HG02678 (cell line): ENCODE data around the gene ASB6.
"Not testable (repeated sequence)": the region's sequence is repeated elsewhere in the genome, so short reads cannot be mapped to it uniquely, and the experiment has no call there.

ENCODE experiments used
- ATAC-seq: cut with Tn5 transposase; IDR thresholded peaks from one replicate; pipeline ENCODE4 v1.9.1; 2021; ENCODE audit warnings: mild to moderate bottlenecking, moderate library complexity; ENCODE audit not compliant: unreplicated experiment

Gene ASB6

DNA sequence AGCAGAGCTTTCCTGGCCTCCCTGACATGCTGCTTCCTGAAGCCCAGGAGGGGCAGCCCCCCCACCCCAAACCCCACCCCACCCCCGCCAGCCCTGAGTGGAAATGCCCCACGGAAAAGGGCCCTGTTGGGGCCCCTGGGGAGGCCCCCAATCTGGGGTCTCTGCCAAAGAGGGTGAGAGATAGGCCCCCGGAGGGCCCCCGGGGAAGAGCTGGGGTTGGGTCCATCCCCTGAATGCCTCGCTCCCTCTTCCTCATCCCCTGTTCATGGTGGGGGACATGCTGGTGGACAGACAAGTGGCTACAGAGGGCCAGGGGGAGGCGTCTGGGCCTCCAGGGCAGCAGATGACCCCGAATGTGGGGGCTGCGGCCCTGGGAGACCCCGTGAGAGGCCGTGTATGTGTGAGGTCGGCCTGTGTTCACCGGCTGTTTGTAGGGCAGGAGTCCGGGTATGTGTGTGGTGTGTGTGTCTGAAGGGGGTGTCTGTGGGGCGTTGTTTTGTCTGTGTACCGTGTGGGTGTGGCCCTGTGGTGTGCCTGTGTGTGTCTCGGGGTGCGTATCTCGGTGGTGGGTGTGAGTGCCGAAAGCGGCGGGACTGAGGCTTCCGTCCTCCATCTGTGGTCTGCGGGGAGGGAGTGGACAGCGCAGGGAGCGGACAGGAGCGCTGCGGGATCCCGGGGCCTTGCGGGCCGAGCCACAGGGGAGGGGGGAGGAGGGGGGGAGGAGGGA is 32.3 kb downstream of the ASB6 start:
- ATAC-seq = no peak

- ATAC-seq = no peak
These were observed 33.1 kb downstream of the ASB6 start for GRCh38 chr9:129608561-129609481.

DNA sequence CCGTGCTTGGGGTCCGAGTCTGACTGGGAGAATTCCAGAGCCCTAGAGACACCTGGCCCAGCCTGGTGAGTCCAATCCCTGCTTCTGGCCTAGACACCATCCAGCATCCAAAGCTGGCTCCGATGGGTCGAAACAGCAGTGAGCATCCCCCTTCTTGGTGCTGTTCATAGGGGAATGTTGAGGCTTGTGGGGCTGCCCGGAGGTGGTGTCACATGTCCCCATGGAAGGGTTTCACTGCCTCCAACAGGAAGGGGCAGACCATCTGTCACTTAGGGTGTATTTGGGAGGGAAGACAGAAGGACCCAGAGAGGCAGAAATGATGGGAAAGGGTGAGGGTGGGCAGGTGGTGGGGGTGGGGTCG is 34.9 kb downstream of the ASB6 start:
- no peak for ATAC-seq

DNA sequence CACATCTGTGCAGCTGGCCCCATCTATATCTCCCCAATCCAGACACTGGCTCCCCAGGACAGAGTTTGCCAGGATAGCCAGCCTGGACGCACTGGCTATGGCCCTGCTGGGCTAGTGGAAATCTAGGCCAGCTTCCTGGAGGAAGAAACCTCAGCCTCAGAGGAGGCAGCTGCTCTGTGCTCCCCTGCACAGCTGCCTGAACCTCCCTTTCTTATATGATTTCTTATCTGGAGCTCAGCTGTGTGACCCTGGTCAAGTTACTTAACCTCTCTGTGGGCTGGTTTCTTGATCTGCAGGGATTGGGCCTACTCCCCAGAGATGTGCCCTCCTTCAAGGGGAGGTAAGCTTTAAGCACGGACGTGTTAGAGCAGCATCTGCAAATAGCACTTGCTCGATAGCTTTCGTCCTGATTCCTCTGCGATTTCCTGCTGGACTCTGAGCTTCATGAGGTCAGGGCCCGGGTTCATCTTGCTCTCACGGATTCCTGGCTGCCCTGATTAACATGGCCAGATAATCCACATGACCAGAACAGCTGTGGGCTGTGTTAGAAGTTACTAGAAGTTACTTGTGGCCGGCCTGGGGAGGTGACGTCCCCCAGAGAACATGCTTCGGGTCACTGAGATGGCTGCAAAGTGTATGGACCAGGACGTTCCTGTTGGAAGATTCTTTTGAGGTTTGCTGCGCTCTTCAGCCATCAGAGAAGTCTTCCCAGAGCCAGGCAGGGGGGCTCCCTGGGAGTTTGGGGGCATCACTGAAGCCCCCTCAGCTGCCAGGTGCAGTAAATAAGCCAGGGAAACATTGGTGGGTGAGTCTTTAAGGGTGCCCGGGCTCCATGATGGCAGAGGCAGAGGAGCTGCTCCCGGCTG is 35.6 kb downstream of the ASB6 start:
- ATAC-seq = no peak

DNA sequence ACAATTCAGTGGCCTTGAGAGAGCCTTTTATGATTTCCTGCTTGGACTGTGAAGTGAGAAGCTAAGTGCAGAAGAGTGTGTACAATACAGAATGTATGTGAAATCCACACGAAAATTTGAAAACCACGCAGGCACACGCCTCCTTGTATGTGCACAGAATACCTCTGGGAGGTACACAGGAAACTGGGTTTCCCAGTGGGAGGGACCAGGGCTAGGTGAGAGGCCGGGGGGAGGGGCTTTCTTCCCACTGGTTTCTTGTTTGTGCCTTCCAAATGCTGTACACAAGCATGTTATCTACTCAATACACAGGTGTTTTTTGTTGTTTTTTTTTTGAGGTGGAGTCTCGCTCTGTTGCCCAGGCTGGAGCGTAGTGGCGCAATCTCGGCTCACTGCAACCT is 37.2 kb downstream of the ASB6 start:
- ATAC-seq = no peak

DNA sequence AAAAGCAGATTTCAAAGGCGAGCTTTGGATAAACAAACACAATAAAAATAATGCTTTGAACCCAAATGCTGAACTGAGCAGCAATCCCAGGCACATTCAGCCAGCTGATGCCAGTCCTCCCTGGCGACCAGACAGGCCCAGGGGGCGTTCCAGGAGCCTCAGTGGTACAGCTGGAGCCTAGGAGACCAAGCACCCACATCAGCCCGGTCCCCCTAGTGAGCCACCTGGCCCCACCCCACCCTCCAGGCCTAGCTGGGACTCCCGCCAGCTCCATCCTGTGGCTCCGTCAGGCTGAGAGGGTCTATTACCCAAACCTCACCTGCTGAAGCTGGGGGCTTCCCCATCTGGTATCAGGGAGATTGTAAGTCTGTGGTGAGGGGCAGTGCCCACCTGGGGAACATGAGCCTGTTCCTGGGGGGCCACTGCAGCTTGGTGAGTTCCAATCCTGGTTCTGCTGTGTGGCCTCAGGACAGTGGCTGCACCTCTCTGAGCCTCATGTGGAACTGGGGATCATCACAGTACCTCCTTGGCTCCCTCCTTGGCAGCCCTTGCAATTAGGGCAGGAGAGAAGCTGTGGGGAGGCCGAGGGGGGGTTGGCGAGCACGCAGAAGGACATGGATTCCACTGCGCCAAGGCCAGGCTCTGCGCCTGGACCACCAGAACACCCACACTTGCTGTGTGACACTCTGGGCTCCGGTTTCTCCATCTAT is 37.7 kb downstream of the ASB6 start:
- no peak for ATAC-seq

DNA sequence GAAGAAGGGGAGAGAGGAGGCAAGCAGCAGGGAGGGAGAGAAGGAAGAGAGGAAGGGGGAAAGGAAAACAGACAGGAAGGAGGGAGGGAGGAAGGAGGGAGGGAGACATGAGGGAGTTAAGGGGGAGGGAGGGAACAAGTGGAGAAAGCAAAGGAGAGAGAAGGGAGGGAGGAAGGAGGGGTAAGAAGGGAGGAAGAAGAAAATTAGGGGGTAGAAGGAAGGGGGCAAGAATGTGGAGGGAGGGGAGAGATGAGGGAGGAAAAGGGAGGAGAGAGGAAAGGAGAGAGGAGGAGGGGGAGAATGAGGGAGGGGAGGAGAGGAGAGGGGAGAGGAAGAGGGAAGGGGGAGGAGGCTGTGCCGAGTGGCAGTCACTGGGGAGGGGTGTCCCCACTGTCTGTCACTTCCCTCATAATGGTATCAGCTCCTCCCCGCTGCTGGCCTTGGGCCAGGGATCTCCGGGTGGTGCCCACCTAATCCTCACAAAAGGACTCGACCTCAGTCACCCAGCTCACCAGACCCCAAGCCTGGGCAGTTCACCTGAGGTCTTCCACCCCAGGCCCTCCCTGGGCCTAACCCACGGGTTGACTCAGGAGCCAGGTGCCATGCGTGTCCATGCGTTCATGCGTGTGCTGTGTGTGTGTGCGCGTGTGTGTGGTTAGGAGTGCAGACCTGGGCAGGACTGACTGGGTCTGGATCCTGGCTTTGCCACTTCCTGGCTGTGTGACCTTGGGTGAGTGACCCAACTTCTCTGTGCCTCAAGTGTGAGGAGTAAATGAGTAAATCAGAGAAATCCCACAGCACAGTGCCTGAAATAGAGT is 39.1 kb downstream of the ASB6 start:
- no peak for ATAC-seq

DNA sequence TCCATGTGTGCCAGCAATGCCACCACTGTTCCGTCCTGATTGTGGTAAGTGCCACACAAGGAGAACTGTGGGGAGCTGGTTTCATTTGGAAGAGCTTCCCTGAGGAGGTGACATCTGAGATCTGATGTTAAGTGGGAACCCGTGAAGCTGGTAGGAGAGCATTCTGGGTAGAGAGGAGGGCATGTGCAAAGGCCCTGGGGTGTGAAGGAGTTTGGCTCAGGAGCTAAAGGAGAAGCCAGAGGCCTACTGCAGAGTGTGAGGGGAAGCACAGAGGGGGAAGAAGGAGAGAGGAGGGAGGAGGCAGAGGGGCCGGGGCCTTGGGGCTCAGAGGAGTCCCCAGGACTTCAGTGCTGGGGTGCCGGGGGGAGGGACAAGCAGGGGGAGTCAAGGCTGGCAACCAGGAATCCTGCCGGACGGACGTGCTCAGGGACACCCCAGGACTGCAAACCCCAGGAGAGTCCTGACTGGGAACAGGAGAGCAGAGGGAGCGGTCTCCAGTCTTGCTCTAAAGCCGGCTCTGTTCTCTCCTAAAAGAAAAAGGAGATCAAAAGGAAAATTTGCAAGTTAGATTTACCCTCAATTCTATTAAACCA is 40.8 kb downstream of the ASB6 start:
- no peak for ATAC-seq

GRCh38 chr9:129598089-129598596 is 43.8 kb downstream of the ASB6 start:
- no peak for ATAC-seq

DNA sequence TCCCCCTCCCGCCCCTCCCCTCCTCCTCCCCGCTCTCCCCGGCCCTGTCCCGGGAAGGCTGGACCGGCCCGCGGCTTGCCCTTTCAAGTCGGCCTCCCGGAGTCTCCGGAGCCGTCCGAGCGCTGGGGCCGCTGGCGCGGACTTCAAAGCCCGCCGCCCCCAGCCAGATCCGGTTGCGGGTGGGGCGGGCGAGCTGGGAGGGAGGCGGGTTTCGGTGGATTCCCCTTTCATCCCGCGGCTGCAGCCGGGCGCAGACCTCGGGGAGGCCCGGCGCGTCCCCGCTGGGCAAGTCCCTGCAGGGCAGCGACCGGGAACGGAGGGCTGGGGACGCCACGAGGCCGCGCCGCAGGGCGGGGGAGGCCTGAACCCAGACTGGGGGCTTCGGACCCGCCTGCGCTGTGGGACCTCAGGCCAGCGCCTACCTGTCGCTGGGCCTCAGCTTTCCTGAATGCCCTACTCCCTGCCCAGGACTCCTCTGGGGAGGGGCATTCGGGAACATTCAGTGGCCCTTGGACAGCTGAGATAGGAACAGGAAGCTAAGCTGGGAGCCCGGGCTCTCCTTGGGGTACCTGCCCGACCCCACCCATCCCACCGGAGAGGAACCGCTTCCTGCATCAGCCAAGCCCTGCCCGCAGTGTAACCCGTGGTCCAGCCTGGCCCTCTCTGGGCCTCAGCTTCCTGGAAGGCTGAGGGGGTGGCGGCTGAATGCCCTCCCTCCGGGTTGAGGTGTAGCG is 44.4 kb downstream of the ASB6 start:
- no peak for ATAC-seq

- no peak for ATAC-seq
These were observed 45.2 kb downstream of the ASB6 start for GRCh38 chr9:129596541-129597331.

DNA sequence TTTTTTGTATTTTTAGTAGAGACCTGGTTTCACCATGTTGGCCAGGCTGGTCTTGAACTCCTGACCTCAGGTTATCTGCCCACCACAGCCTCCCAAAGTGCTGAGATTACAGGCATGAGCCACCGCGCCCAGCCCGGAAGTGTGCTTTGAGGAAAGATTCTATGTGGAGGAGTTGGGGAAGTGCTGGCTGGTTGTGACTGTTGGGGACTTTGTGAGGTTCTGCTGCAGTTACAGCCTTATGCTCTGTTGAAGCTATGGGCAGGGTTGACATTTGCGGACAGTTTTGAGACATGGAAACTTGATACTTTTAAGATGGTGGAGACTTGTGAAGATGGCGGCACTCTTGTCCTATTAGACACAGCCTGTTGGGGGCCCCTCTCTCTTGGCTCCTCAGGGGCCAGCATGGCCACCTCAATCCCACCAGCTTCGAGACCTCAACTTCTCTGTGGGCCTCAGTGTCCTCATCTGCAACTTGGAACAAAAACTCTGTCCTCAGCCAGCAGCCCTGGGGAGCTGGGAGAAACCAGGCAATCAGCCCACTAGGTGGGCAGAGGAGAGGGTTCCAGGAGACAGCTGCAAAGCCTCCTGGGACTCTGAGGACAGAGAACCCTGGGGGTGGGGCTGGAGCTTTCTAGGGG is 45.9 kb downstream of the ASB6 start:
- no peak for ATAC-seq

DNA sequence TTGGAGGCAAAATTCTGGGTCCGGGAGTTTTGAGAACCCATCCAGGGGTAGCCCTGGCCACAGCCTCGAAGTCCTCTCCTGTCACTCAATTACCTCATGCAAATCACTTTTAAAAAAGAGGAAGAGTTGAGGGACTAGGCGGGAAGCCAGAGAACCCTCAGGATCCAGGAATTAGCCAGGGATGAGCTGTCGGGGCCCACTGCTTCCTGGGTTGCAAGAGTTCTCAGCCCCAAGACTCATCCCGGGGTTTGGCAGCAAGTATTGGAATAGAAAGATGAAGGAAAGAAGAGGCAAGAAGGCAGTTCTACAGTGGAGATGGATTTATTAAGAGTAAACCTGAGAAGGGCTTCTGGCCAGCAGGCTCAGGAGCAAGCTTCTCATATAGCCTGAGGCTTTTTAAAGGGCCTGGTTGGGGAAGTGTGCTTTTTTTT is 46.6 kb downstream of the ASB6 start:
- no peak for ATAC-seq

DNA sequence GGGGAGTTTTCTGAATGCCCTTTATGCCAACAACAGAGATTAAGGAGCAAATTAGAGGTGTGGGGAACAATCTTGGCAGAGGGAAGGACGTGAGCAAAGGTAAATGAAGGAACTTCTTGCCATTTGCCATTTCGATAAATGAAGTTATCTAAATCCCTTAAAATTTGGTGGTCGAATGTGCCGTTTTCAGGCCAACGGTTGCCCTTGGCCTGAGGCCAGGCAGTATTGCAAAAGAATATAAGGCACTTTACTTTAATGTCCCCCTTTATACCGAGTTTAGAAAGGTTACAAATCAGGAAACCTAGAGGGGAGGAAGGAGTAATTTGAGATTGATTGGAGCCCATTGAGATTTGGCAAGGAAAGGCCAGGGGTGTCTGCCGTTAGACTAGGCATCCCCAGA is 47.3 kb downstream of the ASB6 start:
- no peak for ATAC-seq

- ATAC-seq = not testable (repeated sequence)
These were observed 49.2 kb downstream of the ASB6 start for GRCh38 chr9:129592790-129593189.

- ATAC-seq = no peak
These were observed 50.0 kb downstream of the ASB6 start for GRCh38 chr9:129591916-129592315.

DNA sequence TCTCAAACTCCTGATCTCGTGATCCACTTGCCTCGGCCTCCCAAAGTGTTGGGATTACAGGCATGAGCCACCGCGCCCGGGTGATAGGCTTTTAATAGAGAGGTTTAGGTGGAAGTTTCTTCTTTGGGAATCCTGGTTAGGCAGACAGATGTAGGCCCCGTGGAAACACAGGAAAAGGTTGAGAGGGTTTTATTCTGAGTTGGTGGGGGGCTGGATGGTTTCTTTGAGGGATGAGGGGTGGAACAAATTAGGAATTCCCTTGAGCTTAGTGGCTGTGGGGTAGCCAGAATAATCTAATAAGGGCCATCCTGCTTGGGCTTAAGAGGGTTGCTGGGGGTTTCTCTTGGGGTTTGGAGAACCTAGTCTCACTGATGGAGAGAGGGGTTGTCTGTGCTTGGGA is 51.5 kb downstream of the ASB6 start:
- no peak for ATAC-seq
